Caco-2 (cell line): ENCODE results near the gene LTBP2. TPM values are rescaled to one million over a fixed set of nuclear protein-coding genes. Genes with fewer than 3 reads are reported as not detected.

Experiments
- BruUV-seq: library from RNA; stranded (reverse); fragments of 400-500 nt; replicated peaks from 2 replicates; lab custom pipeline; 2021; lab: Mats Ljungman, UMichigan
- CTCF ChIA-PET: fragments of 300-600 bp; sonication (Branson Sonifier 250); formaldehyde crosslinking; loops from one replicate; lab custom pipeline; 2022; ENCODE audit warnings: antibody characterized with exemption; lab: Charles Lee
- POLR2A ChIA-PET: fragments of 300-600 bp; sonication (Branson Sonifier 250); formaldehyde crosslinking; loops from one replicate; lab custom pipeline; 2022; ENCODE audit warnings: antibody characterized with exemption; lab: Charles Lee
- DNase-seq, 2 experiments: peaks; one replicate each; pipeline versions ENCODE4 v3.0.0 to v3.0.0-alpha.2; 2020 to 2022
- H3K27me3 ChIP-seq: replicated peaks from 2 replicates; pipeline ENCODE4 v1.6.0; 2011; ENCODE audit warnings: low read length; ENCODE audit not compliant: control insufficient read depth, insufficient read depth
- H3K36me3 ChIP-seq: 2 replicates; pipeline ENCODE4 v1.5.1; 2011; ENCODE audit warnings: low read length; ENCODE audit not compliant: control insufficient read depth, insufficient read depth
- H3K4me1 ChIP-seq: fragments of 250-450 bp; sonication (Bioruptor Pico); 2 replicates; pipeline ENCODE4 v1.5.1; 2020; ENCODE audit warnings: mild to moderate bottlenecking
- H3K4me3 ChIP-seq: 2 replicates; pipeline ENCODE4 v1.5.1; 2011; ENCODE audit warnings: low read depth, mild to moderate bottlenecking, control low read depth, low read length
- H3K9me3 ChIP-seq: fragments of 250-450 bp; sonication (Bioruptor Pico); 2 replicates; pipeline ENCODE4 v1.5.1; 2020; ENCODE audit warnings: mild to moderate bottlenecking, moderate library complexity
- H3K27ac Mint-ChIP-seq: one replicate; pipeline ENCODE4 v1.8.0; 2022; ENCODE audit warnings: mixed read lengths; ENCODE audit not compliant: unreplicated experiment
- H3K27me3 Mint-ChIP-seq: one replicate; pipeline ENCODE4 v1.8.0; 2022; ENCODE audit warnings: mixed read lengths; ENCODE audit not compliant: insufficient read depth, unreplicated experiment
- H3K36me3 Mint-ChIP-seq: one replicate; pipeline ENCODE4 v1.8.0; 2022; ENCODE audit warnings: mild to moderate bottlenecking, mixed read lengths; ENCODE audit not compliant: insufficient read depth, unreplicated experiment
- H3K4me1 Mint-ChIP-seq: one replicate; pipeline ENCODE4 v1.8.0; 2022; ENCODE audit warnings: low read depth, mixed read lengths; ENCODE audit not compliant: unreplicated experiment
- H3K4me3 Mint-ChIP-seq: one replicate; pipeline ENCODE4 v1.8.0; 2022; ENCODE audit warnings: mild to moderate bottlenecking, moderate library complexity, mixed read lengths; ENCODE audit not compliant: unreplicated experiment
- H3K9me3 Mint-ChIP-seq: one replicate; pipeline ENCODE4 v1.8.0; 2022; ENCODE audit warnings: mixed read lengths; ENCODE audit not compliant: unreplicated experiment
- CTCF ChIP-seq, 2 experiments: fragments of 200-600 bp in 1 of 2; IDR thresholded peaks; 1 replicate in 1 of 2; 2 replicates in 1 of 2; pipeline versions ENCODE4 v1.5.1 to v1.8.0; 2011 to 2022; ENCODE audit warnings: antibody characterized with exemption in 1 of 2, control low read depth in 1 of 2, inconsistent platforms in 1 of 2, low read depth in 1 of 2, low read length in 1 of 2, mild to moderate bottlenecking in 1 of 2, moderate library complexity in 1 of 2; ENCODE audit not compliant: insufficient read depth in 1 of 2, severe bottlenecking in 1 of 2, unreplicated experiment in 1 of 2
- intact Hi-C: fragments of 100-400 bp; cut with micrococcal nuclease; formaldehyde crosslinking; loops from one replicate; pipeline ENCODE4 v1.10.0; 2022; ENCODE audit not compliant: unreplicated experiment
- total RNA-seq: library from RNA; stranded (reverse); gene quantifications from 2 replicates; pipeline ENCODE4 v1.2.3, GENCODE V29; 2022

LTBP2 gene
- total RNA-seq, 1 experiment from 2014 or later = 0.86 TPM

- no peaks in the 10 kb centered on the region for H3K27me3 Mint-ChIP-seq
- intact Hi-C loops = loop anchor here (5.0 kb wide), 1 partner anchor 56 kb away; no protein-coding TSS in a partner anchor
- H3K9me3 ChIP-seq = no peaks in the 10 kb centered on the region
- H3K4me1 ChIP-seq = peaks cover 27% of the 10 kb centered on the region
- peaks cover 11% of the 10 kb centered on the region for H3K36me3 Mint-ChIP-seq
- H3K36me3 ChIP-seq = no peaks in the 10 kb centered on the region
- ChIA-PET CTCF (interaction anchor here (0.6 to 1.3 kb wide), 10 partner anchors 9 to 311 kb away, joined by 3 to 8 read pairs (median 4); partner anchors contain the start of gene VRTN), POLR2A (interaction anchor here (0.5 to 1.3 kb wide), 8 partner anchors 27 to 645 kb away, joined by 3 to 8 read pairs (median 4); no protein-coding TSS in a partner anchor)
- no TSS peak for BruUV-seq
- peak within 1 kb of the TSS; percentile 97 for H3K4me3 ChIP-seq
- H3K27me3 ChIP-seq = no peaks in the 10 kb centered on the region
- peak; percentile 100 for DNase-seq
- peaks cover 6% of the 10 kb centered on the region for H3K4me1 Mint-ChIP-seq
- H3K27ac Mint-ChIP-seq = no peak within 1 kb of the TSS
- H3K4me3 Mint-ChIP-seq = no peak within 1 kb of the TSS
- TF ChIP-seq CTCF (IDR thresholded peaks at IDR 0.05; ENCODE audit: insufficient read depth in 1 of 2, low read depth in 1 of 2, low read length in 1 of 2, severe bottlenecking in 1 of 2, unreplicated experiment in 1 of 2) = no peak
- H3K9me3 Mint-ChIP-seq = no peaks in the 10 kb centered on the region
Measured at GRCh38 chr14:74493343-74494261, 118.4 kb downstream of the LTBP2 start, which contains the start of gene ISCA2. Gene ISCA2 (plus strand): TSS chr14:74493765. CDS start chr14:74493775, 10 bp downstream.

GRCh38 chr14:74492776-74493342 lies 119.2 kb downstream of the LTBP2 start, which contains the start of gene NPC2:
Gene NPC2 (minus strand): TSS chr14:74493305. CDS start chr14:74493274, 31 bp downstream.
- CTCF ChIA-PET = interaction anchor here (0.6 to 1.3 kb wide), 8 partner anchors 9 to 311 kb away, joined by 3 to 8 read pairs (median 4); partner anchors contain the start of gene VRTN
- BruUV-seq = no TSS peak
- intact Hi-C loops = loop anchor here (1.0 to 5.0 kb wide), 2 partner anchors 56 to 131 kb away; no protein-coding TSS in a partner anchor
- POLR2A ChIA-PET = interaction anchor here (0.6 to 1.3 kb wide), 6 partner anchors 28 to 646 kb away, joined by 3 to 6 read pairs (median 4); no protein-coding TSS in a partner anchor
- peak within 1 kb of the TSS; percentile 97 for H3K4me3 ChIP-seq
- no peaks in the 10 kb centered on the region for H3K27me3 ChIP-seq
- H3K4me1 Mint-ChIP-seq = peaks cover 7% of the 10 kb centered on the region
- no peaks in the 10 kb centered on the region for H3K36me3 ChIP-seq
- H3K9me3 ChIP-seq = no peaks in the 10 kb centered on the region
- no peak within 1 kb of the TSS for H3K4me3 Mint-ChIP-seq
- H3K27me3 Mint-ChIP-seq = no peaks in the 10 kb centered on the region
- DNase-seq = no peak
- peaks cover 11% of the 10 kb centered on the region for H3K36me3 Mint-ChIP-seq
- no peak for TF ChIP-seq CTCF (IDR thresholded peaks at IDR 0.05; ENCODE audit: insufficient read depth in 1 of 2, low read depth in 1 of 2, low read length in 1 of 2, severe bottlenecking in 1 of 2, unreplicated experiment in 1 of 2)
- H3K9me3 Mint-ChIP-seq = no peaks in the 10 kb centered on the region
- peaks cover 29% of the 10 kb centered on the region for H3K4me1 ChIP-seq
- H3K27ac Mint-ChIP-seq = no peak within 1 kb of the TSS
